Adrenal gland (tissue), 19 donors: ENCODE results near the gene RHBDL3. TPM values are rescaled to one million over a fixed set of nuclear protein-coding genes. Genes with fewer than 3 reads are reported as not detected.

Experiments used
- DNase-seq, 7 donors: peaks; one replicate each; pipeline ENCODE4 v3.0.0-alpha.2; 2019 to 2020
- H3K27ac ChIP-seq, 5 donors: fragments of 200-600 bp; sonication (generic) in 4 of 5; 1 replicate in 3 of 5; 2 replicates in 2 of 5; pipeline versions ENCODE4 v1.5.1 to v1.8.0; 2016 to 2020; ENCODE audit warnings: mild to moderate bottlenecking in 1 of 5
- H3K27me3 ChIP-seq: fragments of 200-600 bp; 2 replicates; pipeline ENCODE4 v1.8.0; 2021
- H3K36me3 ChIP-seq, 2 donors: fragments of 200-600 bp; replicated peaks in 1 of 2; 1 replicate in 1 of 2; 2 replicates in 1 of 2; pipeline versions ENCODE4 v1.5.1 to v1.8.0; 2018 to 2022
- H3K4me1 ChIP-seq, 2 donors: fragments of 200-600 bp; replicated peaks in 1 of 2; 1 replicate in 1 of 2; 2 replicates in 1 of 2; pipeline versions ENCODE4 v1.5.1 to v1.8.0; 2018 to 2021
- H3K4me3 ChIP-seq, 4 donors: fragments of 200-600 bp; sonication (generic) in 3 of 4; one replicate each; pipeline ENCODE4 v1.5.1; 2016 to 2018
- H3K9me3 ChIP-seq, 3 donors: fragments of 200-600 bp; sonication (generic) in 1 of 3; replicated peaks in 1 of 3; 1 replicate in 2 of 3; 2 replicates in 1 of 3; pipeline versions ENCODE4 v1.5.1 to v1.8.0; 2016 to 2021
- CTCF ChIP-seq, 6 experiments: fragments of 450-650 bp in 4 of 6; fragments of 200-600 bp in 2 of 6; sonication (generic) in 1 of 6; IDR thresholded peaks; 1 replicate in 5 of 6; 2 replicates in 1 of 6; pipeline versions ENCODE4 v1.5.1 to v1.8.0; 2016 to 2021; ENCODE audit warnings: antibody characterized with exemption in 6 of 6, mild to moderate bottlenecking in 2 of 6, moderate library complexity in 1 of 6
- POLR2A ChIP-seq, 2 donors: fragments of 450-650 bp; IDR thresholded peaks; one replicate each; pipeline ENCODE4 v1.6.1; 2017; ENCODE audit warnings: antibody characterized with exemption in 2 of 2, mild to moderate bottlenecking in 2 of 2, moderate library complexity in 1 of 2
- WGBS, 4 donors: extraction: QIAGEN DNeasy Blood & Tissue Kit in 2 of 4; methylation state at CpG; one replicate each; pipeline versions ENCODE4 v1.1.5 to v1.1.7; 2013 to 2017; 5-methylcytosine and 5-hydroxymethylcytosine counted together
- intact Hi-C, 2 donors: fragments of 100-400 bp; cut with DNase I; formaldehyde crosslinking; loops; one replicate each; pipeline versions ENCODE4 v1.14.1 to v1.15.0; 2022 to 2023
- long read RNA-seq, 10 donors: library from polyadenylated mRNA in 3 of 10; unstranded in 2 of 10; stranded (forward) in 1 of 10; transcript quantifications; one replicate each; pipeline ENCODE4 v2.0.0 and lab custom pipeline, GENCODE V29; 2021 to 2026
- polyA plus RNA-seq, 3 donors: library from polyadenylated mRNA; stranded (reverse); fragments of 200-250 nt in 2 of 3; fragments of 350-450 nt in 1 of 3; fragmentation: Illumina TruSeq in 1 of 3; extraction: RNeasy Lipid Tissue Mini Kit (QIAGEN cat#74804) in 1 of 3; gene quantifications; one replicate each; pipeline ENCODE4 v1.2.3, GENCODE V29; 2013 to 2014
- total RNA-seq, 9 donors: library from RNA; depleted of rRNA in 4 of 9; stranded (reverse); fragments of >200 nt in 4 of 9; fragments of 120-200 nt in 1 of 9; fragmentation: NEBNext Ultra II Directional in 1 of 9; extraction: Animal tissue kit (Norgen Biotek cat#: 25700) in 1 of 9; gene quantifications; one replicate each; pipeline versions ENCODE4 v1.1.0 to v1.2.4, GENCODE V29; 2013 to 2023
- donor health status: healthy with polysubstance abuse.
- donor health status: Bipolar disorder and iron deficiency.
- donor health status: DM: yes; HTN: yes; CAD: no.
- donor health status: DM: no; HTN: no; CAD: no.
- donor health status: DM: no; HTN: no; CAD: no.
- donor health status: DM: yes; HTN: yes; CAD: no.

The RHBDL3 gene
- 10 to 100 TPM in 1 of 9 donors, 1 to 10 TPM in 8; 1.7 to 10.2 (median 4.8) TPM for total RNA-seq
- 1 to 10 TPM; 4.9 to 9.3 (median 5.3) TPM for polyA plus RNA-seq
- long read RNA-seq, donor 1, full-length matches to known transcripts: 1 of 34 reads
- long read RNA-seq, donor 1, partial matches to known transcripts: 16 of 34 reads
- long read RNA-seq, donor 1, other reads (novel, unspliced or antisense): 17 of 34 reads
- long read RNA-seq, donor 2: 0 reads
- long read RNA-seq, donor 3: 0 reads
- long read RNA-seq, donor 4: 0 reads
- long read RNA-seq, donor 5, full-length matches to known transcripts: 4 of 11 reads
- long read RNA-seq, donor 5, partial matches to known transcripts: 1 of 11 reads
- long read RNA-seq, donor 5, other reads (novel, unspliced or antisense): 6 of 11 reads
- long read RNA-seq, donor 6: 0 reads
- long read RNA-seq, donor 7: 0 reads
- long read RNA-seq, donor 8: 0 reads
- long read RNA-seq, donor 9, partial matches to known transcripts: 25 of 30 reads
- long read RNA-seq, donor 9, other reads (novel, unspliced or antisense): 5 of 30 reads
- long read RNA-seq, donor 10: 0 reads

GRCh38 chr17:32265192-32265923, at the start of gene RHBDL3:
RHBDL3 (plus strand) TSS chr17:32265832; CDS start chr17:32266190, 358 bp downstream.
- TF ChIP-seq CTCF (IDR thresholded peaks at IDR 0.05) (no peak), POLR2A (IDR thresholded peaks at IDR 0.05) (no peak)
- no peaks in the 10 kb centered on the region for H3K36me3 ChIP-seq
- peak in 3 of 7 donors; percentile 27 to 52 (median 48) for DNase-seq
- no peaks in the 10 kb centered on the region for H3K27me3 ChIP-seq
- peak within 1 kb of the TSS in 2 of 5 donors; percentile 41 to 64 for H3K27ac ChIP-seq
- intact Hi-C loops: no loop called here
- peak within 1 kb of the TSS in 3 of 4 donors; percentile 34 to 83 (median 67) for H3K4me3 ChIP-seq
- H3K9me3 ChIP-seq: no peaks in the 10 kb centered on the region
- peaks cover 6 to 18% of the 10 kb centered on the region in 2 donors for H3K4me1 ChIP-seq
- WGBS, 4 donors: 6 to 24% (median 11%) methylated on average over 12 to 64 of the region's 68 CpGs

- Histone ChIP-seq H3K4me3 (no peak overlapping the region), H3K27me3 (no peaks in the 10 kb centered on the region), H3K4me1 (peaks cover 0 to 8% of the 10 kb centered on the region in 2 donors), H3K9me3 (no peaks in the 10 kb centered on the region), H3K27ac (no peak overlapping the region), H3K36me3 (peaks cover 0 to 9% of the 10 kb centered on the region in 2 donors)
- TF ChIP-seq POLR2A (IDR thresholded peaks at IDR 0.05) (no peak), CTCF (IDR thresholded peaks at IDR 0.05) (no peak)
- WGBS, 4 donors: 54 to 66% (median 65%) methylated on average over 3 of the region's 3 CpGs
- no peak for DNase-seq
- intact Hi-C loops: no loop called here
Measured at GRCh38 chr17:32222621-32223020, 43.0 kb upstream of the RHBDL3 start.

- no peak for DNase-seq
- peaks cover 0 to 8% of the 10 kb centered on the region in 2 donors for H3K4me1 ChIP-seq
- H3K9me3 ChIP-seq: no peaks in the 10 kb centered on the region
- intact Hi-C loops: no loop called here
- no peaks in the 10 kb centered on the region for H3K27me3 ChIP-seq
- TF ChIP-seq CTCF (IDR thresholded peaks at IDR 0.05): no peak
- TF ChIP-seq POLR2A (IDR thresholded peaks at IDR 0.05): no peak
- no peak overlapping the region for H3K4me3 ChIP-seq
- H3K36me3 ChIP-seq: peaks cover 0 to 9% of the 10 kb centered on the region in 2 donors
- 83 to 93% (median 90%) methylated on average over 3 of the region's 3 CpGs for WGBS, 4 donors
- H3K27ac ChIP-seq: no peak overlapping the region
Measured at GRCh38 chr17:32223703-32224102, 41.9 kb upstream of the RHBDL3 start.

GRCh38 chr17:32226886-32227285, 38.7 kb upstream of the RHBDL3 start:
- Histone ChIP-seq H3K9me3 (no peaks in the 10 kb centered on the region), H3K27me3 (no peaks in the 10 kb centered on the region), H3K4me1 (peaks cover 0 to 8% of the 10 kb centered on the region in 2 donors), H3K27ac (no peak overlapping the region), H3K4me3 (no peak overlapping the region), H3K36me3 (peaks cover 0 to 9% of the 10 kb centered on the region in 2 donors)
- DNase-seq: no peak
- TF ChIP-seq CTCF (IDR thresholded peaks at IDR 0.05) (no peak), POLR2A (IDR thresholded peaks at IDR 0.05) (no peak)
- intact Hi-C loops: no loop called here
- 28 to 53% (median 41%) methylated on average over 3 of the region's 3 CpGs for WGBS, 4 donors
